ENCODE data around the gene TFE3.
A peak's percentile ranks its signal among the peaks of the same experiment; 100 is the strongest.

The TFE3 gene

DNA sequence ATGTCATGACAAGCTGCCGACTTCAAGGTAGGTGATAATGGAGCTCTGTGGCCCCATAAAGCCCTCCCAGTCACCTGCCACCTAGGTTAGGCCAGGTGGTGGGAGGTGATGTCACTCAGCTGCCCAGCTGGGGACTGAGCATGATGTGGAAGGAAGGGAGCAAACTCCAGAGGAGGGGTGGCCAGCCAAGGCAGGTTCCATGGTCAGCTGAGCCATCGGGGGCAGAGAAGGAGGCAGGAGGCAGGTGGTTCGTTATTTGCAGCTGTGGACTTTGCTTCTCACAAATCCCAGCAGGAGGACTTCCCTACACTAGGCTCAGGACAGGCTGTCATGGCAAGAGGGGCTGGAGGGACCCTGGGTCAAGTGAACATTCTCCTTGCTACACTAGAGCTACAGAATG lies 17.8 kb upstream of the TFE3 start:
- no peak for DNase-seq (ENCODE audit: low read depth)

GRCh38 chrX:49059681-49060085 lies 16.5 kb upstream of the TFE3 start:
- no peak for DNase-seq (ENCODE audit: low read depth)

- no peak for DNase-seq (ENCODE audit: low read depth)
These were observed 16.0 kb upstream of the TFE3 start for GRCh38 chrX:49059201-49059600.

DNA sequence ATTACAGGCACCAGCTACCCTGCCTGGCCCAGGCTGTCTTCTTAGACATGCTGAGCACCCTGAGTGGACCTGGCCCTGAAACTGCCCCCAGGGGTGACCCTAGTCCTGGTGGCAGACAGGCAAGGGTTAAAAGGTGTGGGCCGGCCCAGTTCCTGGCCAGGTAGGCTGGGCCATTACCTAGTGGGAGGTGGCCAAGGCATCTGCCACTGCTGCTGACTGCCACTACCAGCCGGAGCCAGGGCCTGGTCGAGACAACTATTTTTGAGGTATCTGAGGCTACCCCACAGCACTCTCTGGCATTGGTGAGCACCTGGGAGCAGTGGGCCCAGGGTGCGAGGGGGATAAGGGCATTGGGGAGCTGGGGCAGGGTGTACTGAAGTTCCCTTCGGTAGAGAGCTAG lies 15.6 kb upstream of the TFE3 start, which contains the start of gene CCDC120:
TSS of gene CCDC120 (plus strand) at position 206 of the 400 bp plus-strand sequence. CDS start 3,043 bp downstream, outside the sequence.
- no peak for DNase-seq (ENCODE audit: low read depth)

DNA sequence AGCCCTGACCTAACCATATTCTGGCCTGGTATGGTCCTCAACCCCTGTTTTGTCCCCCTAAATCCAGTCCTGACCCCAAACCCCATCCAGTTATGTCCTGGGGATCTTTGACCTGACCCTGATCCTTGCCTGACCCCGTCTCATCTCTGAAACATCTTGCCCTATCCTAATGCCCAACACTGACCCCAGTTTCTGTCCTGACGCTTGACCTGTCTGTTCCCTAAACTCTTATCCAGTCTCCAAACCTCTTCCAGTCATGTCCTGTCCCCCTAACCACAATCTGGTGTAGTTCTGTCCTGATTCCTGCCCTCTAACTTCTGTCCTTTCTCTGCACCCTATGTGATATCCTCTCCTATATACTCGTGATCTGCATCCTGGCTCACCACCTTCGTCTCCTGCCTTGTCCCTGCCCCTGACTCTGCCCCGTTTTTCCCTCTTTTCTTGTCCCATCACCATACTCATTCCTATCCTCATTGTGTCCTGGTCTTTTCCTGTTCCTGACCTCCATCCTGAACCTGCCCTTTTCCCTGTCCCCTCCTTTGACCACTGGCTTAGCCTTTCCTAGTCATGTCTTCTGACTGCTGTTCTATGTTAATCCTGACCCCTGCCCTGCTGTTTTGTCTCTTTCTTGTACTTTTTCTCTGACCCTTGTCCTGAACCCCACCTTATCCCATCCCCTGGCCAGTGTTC lies 11.1 kb upstream of the TFE3 start:
- DNase-seq (ENCODE audit: low read depth): no peak

DNA sequence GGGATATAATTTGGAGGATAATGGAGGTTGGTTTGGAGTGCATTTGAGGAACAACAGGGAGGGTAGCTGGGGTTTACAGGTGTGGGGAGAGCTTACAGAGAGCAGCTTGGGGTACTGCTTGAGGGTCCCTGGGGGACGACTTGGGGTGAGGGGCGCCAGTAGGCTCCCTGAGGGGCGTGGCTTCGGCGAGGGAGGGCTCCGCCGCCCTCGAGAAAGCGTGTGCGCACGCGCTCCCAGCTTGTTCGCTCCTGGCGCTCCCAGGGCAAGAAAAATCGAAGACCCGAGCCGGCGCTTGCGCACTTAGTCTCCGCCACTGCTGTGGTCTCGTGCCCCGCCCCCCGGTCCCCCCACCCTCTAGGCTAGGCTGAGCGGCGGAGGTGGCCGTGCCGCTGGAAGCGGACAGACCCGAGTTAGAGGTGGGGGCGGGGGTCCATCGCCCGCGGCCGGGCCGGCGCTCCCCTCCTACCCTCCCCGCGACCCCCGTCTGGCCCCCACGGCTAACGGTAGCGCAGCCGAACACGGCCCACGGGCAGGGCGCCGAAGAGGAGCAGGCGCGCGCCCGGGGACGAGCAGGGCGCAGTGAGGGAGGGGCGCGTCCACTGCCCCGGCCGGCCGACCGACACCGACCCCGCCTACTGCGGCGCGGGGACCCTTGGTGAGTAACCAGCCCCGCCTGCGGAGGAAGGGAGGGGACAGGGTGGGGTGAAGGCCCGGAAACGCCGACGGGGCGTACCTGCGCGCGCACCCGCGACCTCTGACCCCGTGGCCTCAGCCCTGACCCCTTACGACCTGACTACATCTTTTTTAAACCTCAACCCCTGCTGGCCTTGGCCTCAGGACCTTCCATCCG lies 10.3 kb upstream of the TFE3 start:
- DNase-seq (ENCODE audit: low read depth): peak; percentile 30

DNA sequence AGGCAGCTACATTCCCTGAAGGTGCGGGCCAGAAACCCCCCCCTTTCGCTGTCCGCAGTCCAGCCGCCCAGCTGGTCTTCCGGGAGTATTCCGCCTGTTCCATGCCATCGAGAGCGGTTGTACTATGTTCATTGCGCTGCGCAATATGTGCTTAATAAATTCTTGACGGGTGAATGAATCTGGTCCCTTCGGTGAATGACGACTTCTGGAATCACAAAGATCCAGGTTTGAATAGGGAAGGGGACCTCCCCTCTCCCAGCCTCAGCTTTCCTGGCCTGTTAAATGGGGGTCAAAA lies 777 bp upstream of the TFE3 start:
- DNase-seq (ENCODE audit: low read depth): no peak

- DNase-seq (ENCODE audit: low read depth): no peak
These were observed 457 bp downstream of the TFE3 start for GRCh38 chrX:49042581-49043219.

GRCh38 chrX:49041744-49042580 lies 1.2 kb downstream of the TFE3 start:
- DNase-seq (ENCODE audit: low read depth): no peak

GRCh38 chrX:49040376-49040955 lies 2.7 kb downstream of the TFE3 start:
- DNase-seq (ENCODE audit: low read depth): no peak

GRCh38 chrX:49039598-49040375 lies 3.4 kb downstream of the TFE3 start:
- DNase-seq (ENCODE audit: low read depth): peak; percentile 18

DNA sequence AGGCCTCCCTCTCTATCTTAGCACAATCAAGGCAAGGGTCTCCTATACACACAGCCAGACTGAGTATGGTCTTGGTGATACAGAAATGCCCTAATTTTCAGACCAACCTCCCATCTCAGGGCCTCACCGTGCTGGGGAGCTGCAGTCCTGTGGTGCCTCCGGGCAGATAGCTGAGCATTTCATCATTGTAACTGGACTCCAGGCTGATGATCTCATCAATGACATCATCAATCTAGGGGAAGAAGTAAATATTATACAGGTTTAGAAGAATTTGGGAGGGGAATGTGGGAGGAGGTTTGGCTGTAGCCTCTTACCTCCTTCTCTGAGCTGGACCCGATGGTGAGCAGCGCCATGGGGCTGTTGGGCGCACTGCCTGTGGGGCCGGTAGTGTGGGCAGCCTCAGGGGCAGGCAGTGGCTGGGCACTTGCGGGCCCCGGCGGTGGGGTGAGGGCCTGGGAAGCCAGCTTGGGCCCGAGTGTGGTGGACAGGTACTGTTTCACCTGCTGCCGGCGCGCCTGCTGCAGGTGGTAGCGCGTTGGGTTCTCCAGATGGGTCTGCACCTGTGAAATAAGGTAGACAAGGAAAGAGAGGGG lies 5.2 kb downstream of the TFE3 start:
- DNase-seq (ENCODE audit: low read depth): no peak

DNA sequence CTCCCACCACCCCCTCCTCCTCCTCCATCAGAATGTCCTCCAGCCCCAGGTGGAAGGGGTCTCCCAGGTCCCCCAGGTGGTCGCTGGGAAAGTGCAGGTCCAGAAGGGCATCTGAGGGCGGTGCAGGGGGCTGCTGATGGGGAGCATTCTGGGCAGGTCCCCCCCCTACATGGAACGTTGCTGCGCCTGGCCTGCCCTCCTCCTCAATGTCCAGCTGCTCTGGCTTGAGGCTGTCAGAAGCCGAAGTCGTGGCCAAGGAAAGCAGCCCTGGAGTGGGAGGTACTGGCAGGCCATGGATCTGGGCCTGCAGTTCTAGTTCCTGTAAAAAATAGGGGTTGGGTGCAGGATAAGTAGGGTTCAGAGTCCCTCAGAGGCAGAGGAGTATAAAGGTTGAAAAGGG lies 12.9 kb downstream of the TFE3 start:
- DNase-seq (ENCODE audit: low read depth): no peak

DNA sequence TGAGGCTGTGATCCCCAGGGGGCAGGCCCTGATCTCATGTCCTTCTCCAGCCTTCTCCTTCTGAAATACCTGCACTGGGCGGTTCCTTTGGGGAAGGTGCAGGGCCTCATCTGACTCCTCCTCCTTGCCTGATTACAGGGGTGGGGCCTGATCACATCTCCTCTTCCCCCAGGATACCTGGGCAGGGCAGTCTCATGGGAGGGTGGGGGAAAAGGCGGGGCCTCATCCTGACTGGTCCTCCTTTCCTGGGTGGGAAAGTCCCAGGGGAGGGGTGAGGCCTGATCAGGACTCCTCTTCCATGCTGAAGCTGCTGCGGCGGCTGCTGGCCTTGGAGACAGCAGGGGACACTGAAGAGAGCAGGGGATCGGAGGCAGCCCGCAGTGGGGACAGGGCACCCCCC lies 13.3 kb downstream of the TFE3 start:
- DNase-seq (ENCODE audit: low read depth): no peak

- no peak for DNase-seq (ENCODE audit: low read depth)
These were observed 23.4 kb downstream of the TFE3 start for GRCh38 chrX:49019599-49020249.

- DNase-seq (ENCODE audit: low read depth): no peak
These were observed 24.1 kb downstream of the TFE3 start for GRCh38 chrX:49019050-49019449.

GRCh38 chrX:49003696-49004095 lies 39.5 kb downstream of the TFE3 start:
- DNase-seq (ENCODE audit: low read depth): no peak

GRCh38 chrX:49002091-49002935 lies 40.8 kb downstream of the TFE3 start, which contains the start of gene GRIPAP1:
GRIPAP1 (minus strand) TSS chrX:49002264; CDS start chrX:49002229, 35 bp downstream.
- peak; percentile 68 for DNase-seq (ENCODE audit: low read depth)

DNA sequence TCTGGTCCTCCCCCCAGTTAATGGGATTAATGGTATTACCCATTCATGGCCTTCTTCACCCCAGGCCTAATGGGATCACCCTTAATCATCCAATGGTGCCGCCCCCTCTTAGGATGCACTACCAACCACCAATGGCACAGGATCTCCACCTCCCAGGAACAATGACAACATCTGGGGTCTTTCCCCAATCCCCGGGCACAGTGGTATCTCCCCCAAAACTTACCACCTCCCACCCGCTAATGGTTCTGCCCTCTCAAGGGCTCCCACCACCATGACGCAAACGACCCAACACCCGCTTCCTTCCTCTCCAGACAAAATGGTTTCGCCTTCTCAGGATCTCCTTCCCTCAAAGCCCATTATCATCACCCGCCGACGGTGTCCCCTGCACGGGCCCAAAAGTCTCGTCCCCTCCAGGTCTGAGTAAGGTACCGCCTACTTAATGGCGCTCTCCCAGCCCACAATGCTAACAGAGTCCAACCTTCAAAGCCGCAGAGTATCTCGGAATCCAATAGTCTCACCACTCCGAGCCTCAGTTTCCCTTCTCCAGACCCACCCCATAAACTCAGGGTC lies 41.6 kb downstream of the TFE3 start:
- peak; percentile 47 for DNase-seq (ENCODE audit: low read depth)

Measured in T follicular helper cell (primary cell).